Measurements from ENCODE around the gene UBAC1.
"Not testable (repeated sequence)": the region's sequence is repeated elsewhere in the genome, so short reads cannot be mapped to it uniquely, and the experiment has no call there.

Gene UBAC1

GRCh38 chr9:135896205-135896604, 65.0 kb downstream of the UBAC1 start:
- Histone ChIP-seq H3K4me3 (IDR thresholded peaks at IDR 0.05; ENCODE audit: insufficient read depth, low read depth, low read length) (no peak overlapping the region), H4K20me1 (ENCODE audit: insufficient read depth) (0 out of 2 replicates have a peak, but pooled peaks cover 2% of the 10 kb centered on the region), H3K4me1 (ENCODE audit: low read depth, poor library complexity, severe bottlenecking) (peaks cover 13% of the 10 kb centered on the region), H3K27ac (no peak overlapping the region), H3K36me3 (ENCODE audit: insufficient read depth) (no peaks in the 10 kb centered on the region), H2AFZ (ENCODE audit: low read depth) (no peak overlapping the region), H3K27me3 (ENCODE audit: insufficient read depth, low read depth) (no peaks in the 10 kb centered on the region), H3K79me2 (ENCODE audit: insufficient read depth, low read depth) (peaks cover 66% of the 10 kb centered on the region), H3K9ac (no peak overlapping the region), H3K4me2 (no peak overlapping the region)
- TF ChIP-seq CTCF (conservative IDR thresholded peaks at IDR 0.05; ENCODE audit: low read depth, low read length) = no peak

GRCh38 chr9:135895202-135895848, 65.8 kb downstream of the UBAC1 start:
- H3K79me2 ChIP-seq (ENCODE audit: insufficient read depth, low read depth) = peaks cover 60% of the 10 kb centered on the region
- H3K4me2 ChIP-seq = no peak overlapping the region
- H3K27ac ChIP-seq = no peak overlapping the region
- no peak overlapping the region for H2AFZ ChIP-seq (ENCODE audit: low read depth)
- H3K4me3 ChIP-seq (IDR thresholded peaks at IDR 0.05; ENCODE audit: insufficient read depth, low read depth, low read length) = no peak overlapping the region
- H4K20me1 ChIP-seq (ENCODE audit: insufficient read depth) = 0 out of 2 replicates have a peak, but pooled peaks cover 2% of the 10 kb centered on the region
- H3K4me1 ChIP-seq (ENCODE audit: low read depth, poor library complexity, severe bottlenecking) = peaks cover 13% of the 10 kb centered on the region
- no peak overlapping the region for H3K9ac ChIP-seq
- no peaks in the 10 kb centered on the region for H3K36me3 ChIP-seq (ENCODE audit: insufficient read depth)
- H3K27me3 ChIP-seq (ENCODE audit: insufficient read depth, low read depth) = no peaks in the 10 kb centered on the region
- no peak for TF ChIP-seq CTCF (conservative IDR thresholded peaks at IDR 0.05; ENCODE audit: low read depth, low read length)

- no peak overlapping the region for H3K4me3 ChIP-seq (IDR thresholded peaks at IDR 0.05; ENCODE audit: insufficient read depth, low read depth, low read length)
- 0 out of 2 replicates have a peak, but pooled peaks cover 2% of the 10 kb centered on the region for H4K20me1 ChIP-seq (ENCODE audit: insufficient read depth)
- H3K79me2 ChIP-seq (ENCODE audit: insufficient read depth, low read depth) = peaks cover 55% of the 10 kb centered on the region
- no peaks in the 10 kb centered on the region for H3K27me3 ChIP-seq (ENCODE audit: insufficient read depth, low read depth)
- H3K9ac ChIP-seq = no peak overlapping the region
- no peak overlapping the region for H3K27ac ChIP-seq
- no peaks in the 10 kb centered on the region for H3K36me3 ChIP-seq (ENCODE audit: insufficient read depth)
- no peaks in the 10 kb centered on the region for H3K4me1 ChIP-seq (ENCODE audit: low read depth, poor library complexity, severe bottlenecking)
- no peak overlapping the region for H2AFZ ChIP-seq (ENCODE audit: low read depth)
- no peak for TF ChIP-seq CTCF (conservative IDR thresholded peaks at IDR 0.05; ENCODE audit: low read depth, low read length)
- H3K4me2 ChIP-seq = no peak overlapping the region
Measured at GRCh38 chr9:135893104-135893503, 68.1 kb downstream of the UBAC1 start.

- H3K9ac ChIP-seq = not testable (repeated sequence)
Measured at GRCh38 chr9:135892327-135892726, 68.8 kb downstream of the UBAC1 start.

GRCh38 chr9:135891027-135891631, 70.0 kb downstream of the UBAC1 start:
- no peak overlapping the region for H2AFZ ChIP-seq (ENCODE audit: low read depth)
- H3K4me1 ChIP-seq (ENCODE audit: low read depth, poor library complexity, severe bottlenecking) = no peaks in the 10 kb centered on the region
- no peak for TF ChIP-seq CTCF (conservative IDR thresholded peaks at IDR 0.05; ENCODE audit: low read depth, low read length)
- no peaks in the 10 kb centered on the region for H3K36me3 ChIP-seq (ENCODE audit: insufficient read depth)
- no peaks in the 10 kb centered on the region for H3K27me3 ChIP-seq (ENCODE audit: insufficient read depth, low read depth)
- 0 out of 2 replicates have a peak, but pooled peaks cover 2% of the 10 kb centered on the region for H4K20me1 ChIP-seq (ENCODE audit: insufficient read depth)
- no peak overlapping the region for H3K9ac ChIP-seq
- no peak overlapping the region for H3K27ac ChIP-seq
- H3K4me3 ChIP-seq (IDR thresholded peaks at IDR 0.05; ENCODE audit: insufficient read depth, low read depth, low read length) = no peak overlapping the region
- H3K4me2 ChIP-seq = no peak overlapping the region
- peaks cover 49% of the 10 kb centered on the region for H3K79me2 ChIP-seq (ENCODE audit: insufficient read depth, low read depth)

More at GRCh38 chr9:135892327-135892726, 68.8 kb downstream of the UBAC1 start:
- not testable (repeated sequence) for H3K27ac ChIP-seq; H3K4me1 ChIP-seq (ENCODE audit: low read depth, poor library complexity, severe bottlenecking); H3K27me3 ChIP-seq (ENCODE audit: insufficient read depth, low read depth); H3K4me2 ChIP-seq; H4K20me1 ChIP-seq (ENCODE audit: insufficient read depth); H2AFZ ChIP-seq (ENCODE audit: low read depth); H3K36me3 ChIP-seq (ENCODE audit: insufficient read depth); H3K4me3 ChIP-seq (IDR thresholded peaks at IDR 0.05; ENCODE audit: insufficient read depth, low read depth, low read length)
- peaks cover 51% of the 10 kb centered on the region for H3K79me2 ChIP-seq (ENCODE audit: insufficient read depth, low read depth)

All from KMS-11 (cell line).